Effector memory CD8-positive, alpha-beta T cell (primary cell): ENCODE results near the gene WDR43.

Experiments
- ATAC-seq: fragments of 150-1000 bp; cut with Tn5 transposase; replicated peaks from 2 replicates; pipeline ENCODE4 v1.10.0; 2021; ENCODE audit warnings: mild to moderate bottlenecking, moderate library complexity
- DNase-seq, 3 experiments: peaks; one replicate each; pipeline ENCODE4 v3.0.0; 2021
- H3K27ac Mint-ChIP-seq, 2 donors: one replicate each; pipeline ENCODE4 v1.8.0; 2022; ENCODE audit warnings: mild to moderate bottlenecking in 2 of 2, mixed read lengths in 2 of 2, moderate library complexity in 2 of 2
- H3K27me3 Mint-ChIP-seq, 2 donors: one replicate each; pipeline ENCODE4 v1.8.0; 2022; ENCODE audit warnings: mixed read lengths in 2 of 2
- H3K36me3 Mint-ChIP-seq: one replicate; pipeline ENCODE4 v1.8.0; 2022; ENCODE audit warnings: mild to moderate bottlenecking, moderate library complexity, mixed read lengths; ENCODE audit not compliant: insufficient read depth
- H3K4me1 Mint-ChIP-seq, 2 donors: one replicate each; pipeline ENCODE4 v1.8.0; 2022; ENCODE audit warnings: low read depth in 2 of 2, mixed read lengths in 2 of 2
- H3K4me3 Mint-ChIP-seq, 2 donors: one replicate each; pipeline ENCODE4 v1.8.0; 2022; ENCODE audit warnings: mild to moderate bottlenecking in 2 of 2, mixed read lengths in 2 of 2, moderate library complexity in 2 of 2
- H3K9me3 Mint-ChIP-seq, 2 donors: one replicate each; pipeline ENCODE4 v1.8.0; 2022; ENCODE audit warnings: mixed read lengths in 2 of 2

The WDR43 gene

GRCh38 chr2:28929581-28929980 lies 35.1 kb downstream of the WDR43 start:
- ATAC-seq (no peak), DNase-seq (no peak)
- Mint-ChIP-seq H3K27me3 (no peaks in the 10 kb centered on the region), H3K36me3 (peaks cover 71% of the 10 kb centered on the region), H3K9me3 (no peaks in the 10 kb centered on the region), H3K4me3 (no peak overlapping the region), H3K27ac (peak overlapping the region in 1 of 2 donors; percentile 35), H3K4me1 (peaks cover 2 to 3% of the 10 kb centered on the region in 2 donors)

GRCh38 chr2:28930205-28930604 lies 35.7 kb downstream of the WDR43 start:
- peaks cover 2 to 3% of the 10 kb centered on the region in 2 donors for H3K4me1 Mint-ChIP-seq
- no peak overlapping the region for H3K4me3 Mint-ChIP-seq
- peaks cover 72% of the 10 kb centered on the region for H3K36me3 Mint-ChIP-seq
- no peak for DNase-seq
- H3K27me3 Mint-ChIP-seq, result no peaks in the 10 kb centered on the region
- H3K9me3 Mint-ChIP-seq, result no peaks in the 10 kb centered on the region
- H3K27ac Mint-ChIP-seq, result peak overlapping the region in 1 of 2 donors; percentile 35
- ATAC-seq, result no peak

GRCh38 chr2:28934769-28935168 lies 40.3 kb downstream of the WDR43 start:
- Mint-ChIP-seq H3K4me3 (no peak overlapping the region), H3K9me3 (no peaks in the 10 kb centered on the region), H3K27me3 (no peaks in the 10 kb centered on the region), H3K4me1 (peaks cover 2 to 3% of the 10 kb centered on the region in 2 donors), H3K27ac (no peak overlapping the region), H3K36me3 (peaks cover 62% of the 10 kb centered on the region)
- ATAC-seq (no peak), DNase-seq (no peak)

GRCh38 chr2:28941008-28941407 lies 46.5 kb downstream of the WDR43 start:
- H3K4me3 Mint-ChIP-seq, result no peak overlapping the region
- peaks cover 79% of the 10 kb centered on the region for H3K36me3 Mint-ChIP-seq
- H3K4me1 Mint-ChIP-seq, result peaks cover 3 to 4% of the 10 kb centered on the region in 2 donors
- no peaks in the 10 kb centered on the region for H3K9me3 Mint-ChIP-seq
- H3K27ac Mint-ChIP-seq, result peak overlapping the region; percentile 49 to 81
- no peak for DNase-seq
- H3K27me3 Mint-ChIP-seq, result no peaks in the 10 kb centered on the region
- ATAC-seq, result no peak

GRCh38 chr2:28944535-28945248 lies 50.2 kb downstream of the WDR43 start:
- Mint-ChIP-seq H3K9me3 (no peaks in the 10 kb centered on the region), H3K36me3 (peaks cover 71% of the 10 kb centered on the region), H3K27ac (no peak overlapping the region), H3K4me1 (peaks cover 0 to 1% of the 10 kb centered on the region in 2 donors), H3K4me3 (no peak overlapping the region), H3K27me3 (no peaks in the 10 kb centered on the region)
- DNase-seq (no peak), ATAC-seq (no peak)

GRCh38 chr2:28948160-28948559 lies 53.7 kb downstream of the WDR43 start:
- no peak overlapping the region for H3K27ac Mint-ChIP-seq
- peaks cover 42% of the 10 kb centered on the region for H3K36me3 Mint-ChIP-seq
- H3K4me3 Mint-ChIP-seq, result no peak overlapping the region
- no peaks in the 10 kb centered on the region for H3K27me3 Mint-ChIP-seq
- DNase-seq (no peak), ATAC-seq (no peak)
- no peaks in the 10 kb centered on the region for H3K9me3 Mint-ChIP-seq
- no peaks in the 10 kb centered on the region for H3K4me1 Mint-ChIP-seq

GRCh38 chr2:28949190-28949589 lies 54.7 kb downstream of the WDR43 start:
- peaks cover 32% of the 10 kb centered on the region for H3K36me3 Mint-ChIP-seq

GRCh38 chr2:28949617-28950305 lies 55.3 kb downstream of the WDR43 start:
- Mint-ChIP-seq H3K4me3 (no peak overlapping the region), H3K27ac (no peak overlapping the region)

More at GRCh38 chr2:28949190-28949589, 54.7 kb downstream of the WDR43 start:
- Mint-ChIP-seq H3K9me3 (no peaks in the 10 kb centered on the region), H3K4me1 (no peaks in the 10 kb centered on the region), H3K27ac (no peak overlapping the region), H3K4me3 (no peak overlapping the region), H3K27me3 (no peaks in the 10 kb centered on the region)
- DNase-seq, result no peak
- ATAC-seq, result no peak

GRCh38 chr2:28950941-28951630 lies 56.6 kb downstream of the WDR43 start:
- no peaks in the 10 kb centered on the region for H3K27me3 Mint-ChIP-seq
- DNase-seq (no peak), ATAC-seq (no peak)
- no peak overlapping the region for H3K27ac Mint-ChIP-seq
- H3K9me3 Mint-ChIP-seq, result no peaks in the 10 kb centered on the region
- H3K4me3 Mint-ChIP-seq, result no peak overlapping the region
- peaks cover 16% of the 10 kb centered on the region for H3K36me3 Mint-ChIP-seq
- no peaks in the 10 kb centered on the region for H3K4me1 Mint-ChIP-seq

More at GRCh38 chr2:28949617-28950305, 55.3 kb downstream of the WDR43 start:
- Mint-ChIP-seq H3K9me3 (no peaks in the 10 kb centered on the region), H3K4me1 (no peaks in the 10 kb centered on the region), H3K36me3 (peaks cover 27% of the 10 kb centered on the region), H3K27me3 (no peaks in the 10 kb centered on the region)
- ATAC-seq (no peak), DNase-seq (no peak)

GRCh38 chr2:28951910-28952835 lies 57.7 kb downstream of the WDR43 start:
- no peak for ATAC-seq
- no peak for DNase-seq
- H3K4me1 Mint-ChIP-seq, result peaks cover 0 to 4% of the 10 kb centered on the region in 2 donors
- H3K27ac Mint-ChIP-seq, result no peak overlapping the region
- no peaks in the 10 kb centered on the region for H3K9me3 Mint-ChIP-seq
- peaks cover 19% of the 10 kb centered on the region for H3K36me3 Mint-ChIP-seq
- no peak overlapping the region for H3K4me3 Mint-ChIP-seq
- no peaks in the 10 kb centered on the region for H3K27me3 Mint-ChIP-seq

GRCh38 chr2:28952836-28953211 lies 58.4 kb downstream of the WDR43 start:
- DNase-seq (no peak), ATAC-seq (no peak)
- no peaks in the 10 kb centered on the region for H3K9me3 Mint-ChIP-seq
- H3K36me3 Mint-ChIP-seq, result peaks cover 15% of the 10 kb centered on the region
- H3K27ac Mint-ChIP-seq, result no peak overlapping the region
- H3K27me3 Mint-ChIP-seq, result no peaks in the 10 kb centered on the region
- H3K4me1 Mint-ChIP-seq, result peaks cover 0 to 4% of the 10 kb centered on the region in 2 donors
- no peak overlapping the region for H3K4me3 Mint-ChIP-seq

GRCh38 chr2:28955467-28955866 lies 61.0 kb downstream of the WDR43 start:
- ATAC-seq (no peak), DNase-seq (no peak)
- Mint-ChIP-seq H3K36me3 (peaks cover 7% of the 10 kb centered on the region), H3K27me3 (no peaks in the 10 kb centered on the region), H3K27ac (no peak overlapping the region), H3K9me3 (no peaks in the 10 kb centered on the region), H3K4me1 (peaks cover 7 to 10% of the 10 kb centered on the region in 2 donors), H3K4me3 (no peak overlapping the region)

GRCh38 chr2:28956415-28956826 lies 62.0 kb downstream of the WDR43 start:
- Mint-ChIP-seq H3K4me1 (peaks cover 7 to 10% of the 10 kb centered on the region in 2 donors), H3K9me3 (no peaks in the 10 kb centered on the region), H3K27me3 (no peaks in the 10 kb centered on the region), H3K27ac (no peak overlapping the region), H3K36me3 (peaks cover 7% of the 10 kb centered on the region), H3K4me3 (peak overlapping the region in 1 of 2 donors; percentile 77)
- DNase-seq (peak; percentile 31 to 46 (median 42)), ATAC-seq (peak; percentile 89)
